Right atrium auricular region (tissue), 2 donors: ENCODE results near the gene LRRC27. TPM values are rescaled to one million over a fixed set of nuclear protein-coding genes. Genes with fewer than 3 reads are reported as not detected.

ENCODE experiments used
- DNase-seq: peaks from one replicate; pipeline ENCODE4 v3.0.0-alpha.2; 2019; ENCODE audit warnings: low spot score
- H3K27ac ChIP-seq, 2 donors: fragments of 200-600 bp; sonication (generic); 1 replicate in 1 of 2; 2 replicates in 1 of 2; pipeline ENCODE4 v1.5.1; 2016 to 2019
- H3K27me3 ChIP-seq, 2 donors: fragments of 200-600 bp; sonication (generic); one replicate each; pipeline versions ENCODE4 v1.5.1 to v1.6.0; 2017 to 2019
- H3K36me3 ChIP-seq: fragments of 200-600 bp; sonication (generic); one replicate; pipeline ENCODE4 v1.5.1; 2016
- H3K4me1 ChIP-seq, 2 donors: fragments of 200-600 bp; sonication (generic); one replicate each; pipeline versions ENCODE4 v1.5.1 to v1.6.0; 2017 to 2019
- H3K4me3 ChIP-seq, 2 donors: fragments of 200-600 bp; sonication (generic); 1 replicate in 1 of 2; 2 replicates in 1 of 2; pipeline ENCODE4 v1.5.1; 2017 to 2019; ENCODE audit warnings: mild to moderate bottlenecking in 1 of 2, moderate library complexity in 1 of 2
- H3K9me3 ChIP-seq, 2 donors: fragments of 200-600 bp; sonication (generic); one replicate each; pipeline ENCODE4 v1.5.1; 2019
- CTCF ChIP-seq, 2 donors: fragments of 200-600 bp; sonication (generic); IDR thresholded peaks; one replicate each; pipeline ENCODE4 v1.5.1; 2019; ENCODE audit warnings: antibody characterized with exemption in 2 of 2
- total RNA-seq, 2 donors: library from RNA; depleted of rRNA; stranded (reverse); fragments of >200 nt; gene quantifications; one replicate each; pipeline ENCODE4 v1.1.0, GENCODE V29; 2016

The LRRC27 gene
- total RNA-seq, 2 donors from 2014 or later, result 2.6 to 4.6 TPM

GRCh38 chr10:132332433-132332754 is 401 bp downstream of the LRRC27 start:
- Histone ChIP-seq H3K4me1 (peaks cover 0 to 58% of the 10 kb centered on the region in 2 donors), H3K27ac (peak overlapping the region; percentile 88 to 92)
- no peak for TF ChIP-seq CTCF (IDR thresholded peaks at IDR 0.05)

DNA sequence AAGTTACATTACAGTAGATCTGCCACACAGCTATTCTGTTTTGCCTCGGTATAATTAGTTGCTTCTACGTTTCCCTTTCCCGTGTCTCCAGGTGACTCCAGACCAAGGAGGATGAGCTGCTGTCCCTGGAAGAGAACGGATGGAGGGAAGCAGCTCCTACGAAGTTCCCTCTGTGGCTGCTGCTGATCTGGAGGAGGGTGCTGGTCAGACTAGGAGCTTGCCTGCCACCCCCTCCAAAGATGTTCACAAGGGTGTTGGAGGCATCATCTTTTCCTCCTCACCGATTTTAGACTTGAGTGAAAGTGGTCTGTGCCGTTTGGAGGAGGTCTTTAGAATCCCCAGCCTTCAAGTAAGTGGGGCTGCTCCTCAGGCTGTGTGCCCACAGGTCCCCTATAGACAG is 1.4 kb downstream of the LRRC27 start:
- Histone ChIP-seq H3K36me3 (no peaks in the 10 kb centered on the region), H3K4me3 (no peak overlapping the region), H3K27ac (no peak overlapping the region), H3K4me1 (peaks cover 0 to 52% of the 10 kb centered on the region in 2 donors), H3K27me3 (no peaks in the 10 kb centered on the region), H3K9me3 (no peaks in the 10 kb centered on the region)
- DNase-seq, result no peak
- TF ChIP-seq CTCF (IDR thresholded peaks at IDR 0.05), result no peak

More at GRCh38 chr10:132332433-132332754, 401 bp downstream of the LRRC27 start:
- H3K27me3 ChIP-seq, result no peaks in the 10 kb centered on the region
- no peak for DNase-seq
- peak overlapping the region; percentile 75 to 96 for H3K4me3 ChIP-seq
- no peaks in the 10 kb centered on the region for H3K9me3 ChIP-seq
- H3K36me3 ChIP-seq, result no peaks in the 10 kb centered on the region

DNA sequence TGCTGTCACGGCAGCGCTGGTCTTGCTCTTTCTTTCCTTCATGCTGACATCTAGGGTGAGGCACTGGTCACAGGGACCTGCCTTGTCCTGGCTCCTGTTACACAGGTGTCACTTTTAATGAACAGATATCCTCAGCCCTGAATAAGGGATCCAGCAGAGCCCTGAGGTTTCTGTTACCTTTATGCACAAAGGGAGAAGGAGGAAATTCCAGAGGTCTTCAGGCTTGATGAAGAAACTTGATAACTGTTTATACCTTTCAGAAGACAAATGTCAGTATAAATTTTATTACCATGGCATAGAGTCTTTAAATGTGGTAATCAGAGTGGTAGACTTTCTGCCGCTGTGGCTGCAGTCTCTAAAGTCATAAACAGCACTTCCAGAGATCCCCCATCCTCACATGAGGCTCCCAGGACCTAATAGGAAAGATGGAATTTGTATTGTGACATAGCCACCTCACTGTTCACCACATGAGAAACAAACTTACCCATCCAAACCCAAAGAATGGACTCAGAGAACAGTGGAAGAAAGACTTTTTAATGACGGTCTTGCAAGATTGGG is 2.7 kb downstream of the LRRC27 start:
- Histone ChIP-seq H3K27ac (peak overlapping the region in 1 of 2 donors; percentile 73), H3K36me3 (no peaks in the 10 kb centered on the region), H3K4me3 (no peak overlapping the region), H3K9me3 (no peaks in the 10 kb centered on the region), H3K27me3 (no peaks in the 10 kb centered on the region), H3K4me1 (peaks cover 0 to 41% of the 10 kb centered on the region in 2 donors)
- no peak for DNase-seq
- TF ChIP-seq CTCF (IDR thresholded peaks at IDR 0.05), result no peak

DNA sequence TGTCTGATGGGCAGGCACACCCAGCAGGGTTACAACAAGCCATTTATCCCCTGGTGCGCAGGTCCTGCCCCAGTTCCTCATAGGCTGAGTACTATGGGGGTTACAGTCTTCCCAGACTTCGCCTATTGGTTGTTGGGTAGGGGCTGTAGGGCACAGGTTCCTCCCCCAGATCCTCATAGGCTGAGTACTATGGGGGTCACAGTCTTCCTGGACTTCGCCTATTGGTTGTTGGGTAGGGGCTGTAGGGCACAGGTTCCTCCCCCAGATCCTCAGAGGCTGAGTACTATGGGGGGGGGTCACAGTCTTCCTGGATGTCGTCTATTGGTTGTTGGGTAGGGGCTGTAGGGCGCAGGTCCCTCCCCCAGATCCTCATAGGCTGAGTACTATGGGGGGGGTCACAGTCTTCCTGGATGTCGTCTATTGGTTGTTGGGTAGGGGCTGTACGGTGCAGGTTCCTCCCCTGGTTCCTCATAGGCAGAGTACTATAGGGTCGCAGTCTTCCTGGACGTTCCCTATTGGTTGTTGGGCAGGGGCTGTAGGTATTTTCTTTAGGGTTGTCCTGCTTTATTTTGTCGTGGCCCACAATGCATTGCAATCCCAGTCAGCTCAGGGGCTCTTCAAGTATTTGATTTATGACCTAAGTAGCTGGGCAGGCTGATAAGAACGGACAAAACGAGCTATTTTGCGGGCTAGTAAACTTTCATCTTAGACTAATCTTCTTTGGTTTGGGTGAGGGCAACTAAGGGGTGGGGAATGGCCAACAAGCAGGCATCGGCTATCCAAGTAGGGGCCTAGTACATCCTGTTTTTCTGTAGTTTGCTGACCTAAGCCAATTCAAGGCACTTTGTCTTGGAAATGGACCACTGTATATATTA is 3.4 kb downstream of the LRRC27 start:
- TF ChIP-seq CTCF (IDR thresholded peaks at IDR 0.05), result no peak
- H3K36me3 ChIP-seq, result no peaks in the 10 kb centered on the region
- no peaks in the 10 kb centered on the region for H3K27me3 ChIP-seq
- H3K4me3 ChIP-seq, result no peak overlapping the region
- no peaks in the 10 kb centered on the region for H3K9me3 ChIP-seq
- DNase-seq, result no peak
- H3K27ac ChIP-seq, result peak overlapping the region; percentile 61 to 73
- H3K4me1 ChIP-seq, result peaks cover 0 to 34% of the 10 kb centered on the region in 2 donors

GRCh38 chr10:132336064-132336746 is 4.2 kb downstream of the LRRC27 start:
- DNase-seq, result no peak
- peaks cover 0 to 26% of the 10 kb centered on the region in 2 donors for H3K4me1 ChIP-seq
- no peaks in the 10 kb centered on the region for H3K36me3 ChIP-seq
- no peak for TF ChIP-seq CTCF (IDR thresholded peaks at IDR 0.05)
- peak overlapping the region; percentile 61 to 73 for H3K27ac ChIP-seq
- H3K27me3 ChIP-seq, result no peaks in the 10 kb centered on the region
- H3K9me3 ChIP-seq, result no peaks in the 10 kb centered on the region
- peak overlapping the region in 1 of 2 donors; percentile 43 for H3K4me3 ChIP-seq
